ENCODE data around the gene PRDM16.

Gene PRDM16

DNA sequence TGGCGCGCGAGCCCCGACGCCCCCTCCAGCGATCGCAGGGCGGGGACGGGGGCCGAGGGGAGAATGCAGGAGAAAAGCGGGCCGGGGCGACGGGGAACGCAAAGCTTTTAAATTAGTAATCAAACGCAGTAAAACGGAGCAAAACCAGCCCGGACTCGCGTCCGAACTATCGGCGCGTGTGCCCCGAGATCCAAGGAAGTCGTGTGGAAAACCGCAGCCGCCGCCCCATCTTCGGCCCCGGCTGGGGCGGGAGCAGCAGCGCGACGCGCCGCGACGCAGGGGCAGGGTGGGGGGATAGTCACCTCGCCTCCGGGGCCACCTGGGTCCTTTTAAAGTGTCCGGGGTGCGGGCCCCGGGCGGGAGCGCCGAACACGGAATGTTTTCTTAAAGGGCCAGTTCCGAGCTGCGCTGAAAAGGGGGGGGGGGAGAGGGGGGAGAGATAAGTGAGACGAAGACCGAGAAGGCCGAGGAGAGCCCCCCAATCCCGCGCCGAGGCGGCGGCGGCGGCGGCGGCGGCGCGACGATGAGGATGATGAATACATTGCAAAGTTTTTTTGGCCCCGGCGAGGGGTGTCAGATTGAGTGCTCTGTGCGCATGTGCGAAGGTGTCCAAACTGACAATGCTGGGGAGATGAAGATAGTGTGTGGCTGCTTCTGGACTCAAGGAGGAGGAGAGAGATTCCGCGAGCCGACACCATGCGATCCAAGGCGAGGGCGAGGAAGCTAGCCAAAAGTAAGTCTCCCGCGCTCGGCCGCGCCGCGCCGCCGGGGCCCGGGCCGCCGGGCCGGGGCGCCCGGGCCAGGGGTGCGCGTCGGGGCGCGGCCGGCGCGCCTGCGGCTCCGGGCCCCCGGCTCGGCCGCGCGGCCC lies at the start of gene PRDM16:
TSS of gene PRDM16 (plus strand) at position 640 of the 868 bp plus-strand sequence. CDS start at position 697, 57 bp downstream.
- DNase-seq (ENCODE audit: low read depth in 2 of 2) = peak; percentile 33 to 40
- peak within 1 kb of the TSS; percentile 45 to 47 for H3K4me3 ChIP-seq (replicated peaks in 1 of 2; ENCODE audit: low read depth in 2 of 2, low read length in 2 of 2)

GRCh38 chr1:3019516-3020051 lies 49.4 kb upstream of the PRDM16 start:
- no peak for DNase-seq (ENCODE audit: low read depth in 2 of 2)
- no peak overlapping the region for H3K4me3 ChIP-seq (replicated peaks in 1 of 2; ENCODE audit: low read depth in 2 of 2, low read length in 2 of 2)
- TF ChIP-seq, protein P1, sequence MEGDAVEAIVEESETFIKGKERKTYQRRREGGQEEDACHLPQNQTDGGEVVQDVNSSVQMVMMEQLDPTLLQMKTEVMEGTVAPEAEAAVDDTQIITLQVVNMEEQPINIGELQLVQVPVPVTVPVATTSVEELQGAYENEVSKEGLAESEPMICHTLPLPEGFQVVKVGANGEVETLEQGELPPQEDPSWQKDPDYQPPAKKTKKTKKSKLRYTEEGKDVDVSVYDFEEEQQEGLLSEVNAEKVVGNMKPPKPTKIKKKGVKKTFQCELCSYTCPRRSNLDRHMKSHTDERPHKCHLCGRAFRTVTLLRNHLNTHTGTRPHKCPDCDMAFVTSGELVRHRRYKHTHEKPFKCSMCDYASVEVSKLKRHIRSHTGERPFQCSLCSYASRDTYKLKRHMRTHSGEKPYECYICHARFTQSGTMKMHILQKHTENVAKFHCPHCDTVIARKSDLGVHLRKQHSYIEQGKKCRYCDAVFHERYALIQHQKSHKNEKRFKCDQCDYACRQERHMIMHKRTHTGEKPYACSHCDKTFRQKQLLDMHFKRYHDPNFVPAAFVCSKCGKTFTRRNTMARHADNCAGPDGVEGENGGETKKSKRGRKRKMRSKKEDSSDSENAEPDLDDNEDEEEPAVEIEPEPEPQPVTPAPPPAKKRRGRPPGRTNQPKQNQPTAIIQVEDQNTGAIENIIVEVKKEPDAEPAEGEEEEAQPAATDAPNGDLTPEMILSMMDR (IDR thresholded peaks at IDR 0.05; ENCODE audit: low read depth, low read length) = no peak

More for the DNA sequence above, at the start of gene PRDM16:
- TF ChIP-seq, protein P1 (IDR thresholded peaks at IDR 0.05; ENCODE audit: low read depth, low read length) = no peak

- DNase-seq (ENCODE audit: low read depth in 2 of 2) = no peak
- TF ChIP-seq, protein P1 (IDR thresholded peaks at IDR 0.05; ENCODE audit: low read depth, low read length) = no peak
- no peak overlapping the region for H3K4me3 ChIP-seq (replicated peaks in 1 of 2; ENCODE audit: low read depth in 2 of 2, low read length in 2 of 2)
Measured at GRCh38 chr1:3020263-3020909, 48.6 kb upstream of the PRDM16 start.

- H3K4me3 ChIP-seq (replicated peaks in 1 of 2; ENCODE audit: low read depth in 2 of 2, low read length in 2 of 2) = no peak within 1 kb of the TSS
- DNase-seq (ENCODE audit: low read depth in 2 of 2) = no peak
- TF ChIP-seq, protein P1 (IDR thresholded peaks at IDR 0.05; ENCODE audit: low read depth, low read length) = no peak
Measured at GRCh38 chr1:3021233-3021671, 47.8 kb upstream of the PRDM16 start, which contains the start of gene ACTRT2. Gene ACTRT2, plus strand, starts transcription at chr1:3021467. Its CDS starts 220 bp downstream, at chr1:3021687.

DNA sequence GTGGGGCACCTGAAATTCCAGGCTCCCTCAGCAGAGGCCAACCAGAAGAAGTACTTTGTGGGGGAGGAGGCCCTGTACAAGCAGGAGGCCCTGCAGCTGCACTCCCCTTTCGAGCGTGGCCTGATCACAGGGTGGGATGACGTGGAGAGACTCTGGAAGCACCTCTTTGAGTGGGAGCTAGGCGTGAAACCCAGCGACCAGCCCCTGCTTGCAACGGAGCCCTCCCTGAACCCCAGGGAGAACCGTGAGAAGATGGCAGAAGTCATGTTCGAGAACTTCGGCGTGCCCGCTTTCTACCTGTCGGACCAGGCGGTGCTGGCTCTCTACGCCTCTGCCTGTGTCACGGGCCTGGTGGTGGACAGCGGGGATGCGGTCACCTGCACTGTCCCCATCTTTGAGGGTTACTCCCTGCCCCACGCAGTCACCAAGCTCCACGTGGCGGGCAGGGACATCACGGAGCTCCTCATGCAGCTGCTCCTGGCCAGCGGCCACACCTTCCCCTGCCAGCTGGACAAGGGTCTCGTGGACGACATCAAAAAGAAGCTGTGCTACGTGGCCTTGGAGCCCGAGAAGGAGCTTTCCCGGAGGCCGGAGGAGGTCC lies 47.1 kb upstream of the PRDM16 start:
- TF ChIP-seq, protein P1 (IDR thresholded peaks at IDR 0.05; ENCODE audit: low read depth, low read length) = no peak
- no peak for DNase-seq (ENCODE audit: low read depth in 2 of 2)
- H3K4me3 ChIP-seq (replicated peaks in 1 of 2; ENCODE audit: low read depth in 2 of 2, low read length in 2 of 2) = no peak overlapping the region

DNA sequence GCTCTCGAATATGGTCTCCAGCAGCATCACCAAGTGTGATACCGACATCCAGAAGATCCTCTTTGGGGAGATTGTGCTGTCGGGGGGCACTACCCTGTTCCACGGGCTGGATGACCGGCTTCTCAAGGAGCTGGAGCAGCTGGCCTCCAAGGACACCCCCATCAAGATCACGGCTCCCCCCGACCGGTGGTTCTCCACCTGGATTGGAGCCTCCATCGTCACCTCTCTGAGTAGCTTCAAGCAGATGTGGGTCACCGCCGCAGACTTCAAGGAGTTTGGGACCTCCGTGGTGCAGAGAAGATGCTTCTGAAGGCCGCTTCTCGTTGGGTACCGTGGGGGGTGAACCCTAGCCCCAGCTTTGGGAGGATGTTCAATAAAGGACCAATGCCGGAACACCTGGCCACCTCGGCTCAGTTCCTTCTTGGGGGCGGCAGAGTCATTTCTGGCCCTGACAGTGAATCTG lies 46.5 kb upstream of the PRDM16 start:
- DNase-seq (ENCODE audit: low read depth in 2 of 2) = no peak
- no peak overlapping the region for H3K4me3 ChIP-seq (replicated peaks in 1 of 2; ENCODE audit: low read depth in 2 of 2, low read length in 2 of 2)
- TF ChIP-seq, protein P1 (IDR thresholded peaks at IDR 0.05; ENCODE audit: low read depth, low read length) = no peak

Data from cardiac fibroblast (primary cell).